ENCODE data around the gene IBA57. TPM values are rescaled to one million over a fixed set of nuclear protein-coding genes. Genes with fewer than 3 reads are reported as not detected.

Gene IBA57
- total RNA-seq, 2 donors from 2014 or later: 3.5 to 12.2 TPM

GRCh38 chr1:228122921-228123441 lies 42.6 kb upstream of the IBA57 start:
- no peak for DNase-seq (ENCODE audit: low spot score)
- H3K9me3 ChIP-seq: no peaks in the 10 kb centered on the region
- ATAC-seq (ENCODE audit: insufficient number of reproducible peaks, low FRiP score, low read depth): no peak

DNA sequence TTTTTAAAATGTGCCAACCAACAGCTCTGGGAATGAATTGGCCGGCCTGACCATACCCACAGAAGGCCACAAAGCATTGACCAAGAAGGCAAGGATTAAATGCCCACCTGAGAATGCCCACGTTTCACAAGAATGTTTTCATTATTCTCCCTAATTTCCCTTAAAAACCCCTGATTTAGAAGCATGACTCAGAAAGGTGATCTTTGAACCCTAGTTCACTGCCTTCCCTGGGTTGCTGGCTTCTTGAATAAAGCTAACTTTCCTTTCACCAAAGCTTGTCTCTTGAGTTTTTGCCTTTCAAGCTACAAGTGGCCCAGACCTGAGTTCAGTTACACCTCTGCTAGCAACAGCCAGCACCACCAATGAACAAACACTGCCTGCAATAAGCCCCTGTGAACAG lies 42.1 kb upstream of the IBA57 start:
- DNase-seq (ENCODE audit: low spot score): no peak
- Histone ChIP-seq H3K27ac (no peak overlapping the region), H3K36me3 (no peaks in the 10 kb centered on the region), H3K4me1 (ENCODE audit: control insufficient read depth in 1 of 2, low read depth in 2 of 2) (peaks cover 3 to 11% of the 10 kb centered on the region in 2 donors), H3K4me3 (no peak overlapping the region), H3K9me3 (no peaks in the 10 kb centered on the region), H3K27me3 (replicated peaks; ENCODE audit: insufficient read depth) (no peaks in the 10 kb centered on the region)
- no peak for TF ChIP-seq CTCF (IDR thresholded peaks at IDR 0.05)
- ATAC-seq (ENCODE audit: insufficient number of reproducible peaks, low FRiP score, low read depth): no peak

More at GRCh38 chr1:228122921-228123441, 42.6 kb upstream of the IBA57 start:
- peaks cover 3 to 11% of the 10 kb centered on the region in 2 donors for H3K4me1 ChIP-seq (ENCODE audit: control insufficient read depth in 1 of 2, low read depth in 2 of 2)
- H3K36me3 ChIP-seq: no peaks in the 10 kb centered on the region
- no peaks in the 10 kb centered on the region for H3K27me3 ChIP-seq (replicated peaks; ENCODE audit: insufficient read depth)
- no peak for TF ChIP-seq CTCF (IDR thresholded peaks at IDR 0.05)
- no peak overlapping the region for H3K27ac ChIP-seq
- H3K4me3 ChIP-seq: no peak overlapping the region

DNA sequence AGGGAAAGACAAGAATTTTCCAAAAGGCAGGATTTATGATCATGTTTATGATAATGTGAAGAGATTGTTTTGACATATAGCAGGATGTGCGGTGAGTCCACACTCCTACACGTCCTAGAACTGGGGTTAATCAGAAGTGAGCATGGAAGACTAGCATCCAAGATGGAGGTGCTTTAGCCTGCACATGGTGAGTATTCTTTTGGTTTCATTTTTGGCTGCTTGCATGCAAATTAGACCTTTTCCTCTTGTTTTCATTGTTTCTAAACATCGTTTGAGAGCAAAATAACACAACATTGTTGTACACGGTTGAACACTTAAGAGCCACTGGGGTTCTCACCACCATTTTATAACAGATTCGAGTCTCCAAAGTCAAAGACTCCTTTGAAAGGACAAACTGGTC lies 40.4 kb upstream of the IBA57 start:
- Histone ChIP-seq H3K4me1 (ENCODE audit: control insufficient read depth in 1 of 2, low read depth in 2 of 2) (peaks cover 0 to 9% of the 10 kb centered on the region in 2 donors), H3K27me3 (replicated peaks; ENCODE audit: insufficient read depth) (no peaks in the 10 kb centered on the region), H3K4me3 (no peak overlapping the region), H3K36me3 (no peaks in the 10 kb centered on the region), H3K9me3 (no peaks in the 10 kb centered on the region), H3K27ac (no peak overlapping the region)
- TF ChIP-seq CTCF (IDR thresholded peaks at IDR 0.05): no peak
- ATAC-seq (ENCODE audit: insufficient number of reproducible peaks, low FRiP score, low read depth) (no peak), DNase-seq (ENCODE audit: low spot score) (no peak)

DNA sequence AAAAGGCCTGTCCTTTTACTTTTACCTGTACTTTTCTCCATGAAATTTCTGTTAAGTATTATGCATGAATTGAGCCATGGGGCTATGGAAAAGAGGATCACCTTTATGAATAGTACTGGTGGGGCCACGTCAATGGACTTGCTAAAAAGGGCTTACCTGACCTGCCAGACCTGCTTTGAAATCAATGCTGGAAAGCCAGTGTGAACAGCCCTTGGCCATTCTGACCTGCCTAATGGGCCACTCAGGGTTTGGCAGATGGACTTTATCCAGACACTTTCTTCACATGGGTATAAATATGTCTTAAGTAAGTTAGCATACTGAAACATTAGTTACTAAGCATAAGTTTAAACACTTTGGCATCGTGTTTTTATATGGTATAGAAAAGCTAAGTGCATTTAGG lies 33.8 kb upstream of the IBA57 start:
- no peaks in the 10 kb centered on the region for H3K36me3 ChIP-seq
- ATAC-seq (ENCODE audit: insufficient number of reproducible peaks, low FRiP score, low read depth) (no peak), DNase-seq (ENCODE audit: low spot score) (no peak)
- H3K4me3 ChIP-seq: no peak overlapping the region
- H3K27me3 ChIP-seq (replicated peaks; ENCODE audit: insufficient read depth): no peaks in the 10 kb centered on the region
- no peak overlapping the region for H3K27ac ChIP-seq
- no peaks in the 10 kb centered on the region for H3K9me3 ChIP-seq
- no peaks in the 10 kb centered on the region for H3K4me1 ChIP-seq (ENCODE audit: control insufficient read depth in 1 of 2, low read depth in 2 of 2)
- TF ChIP-seq CTCF (IDR thresholded peaks at IDR 0.05): no peak

DNA sequence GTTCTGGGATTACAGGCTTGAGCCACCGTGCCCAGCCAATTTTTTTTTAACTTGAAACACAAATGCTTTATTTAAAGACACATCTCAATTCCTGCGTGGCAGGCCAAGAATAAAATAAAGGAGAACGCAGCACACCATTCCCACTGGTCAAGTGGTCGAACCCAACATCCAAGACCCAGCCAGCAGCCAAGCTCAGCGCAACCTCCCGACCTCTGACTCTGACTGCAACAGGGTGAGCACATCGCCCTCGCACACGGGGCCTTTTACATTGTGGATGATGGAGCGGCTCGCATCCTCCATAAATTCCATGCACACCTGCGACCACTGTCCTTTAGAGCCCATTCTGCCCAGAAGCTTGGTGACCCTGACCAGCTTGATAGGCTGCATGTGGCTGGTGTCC lies 31.0 kb upstream of the IBA57 start:
- no peaks in the 10 kb centered on the region for H3K27me3 ChIP-seq (replicated peaks; ENCODE audit: insufficient read depth)
- no peaks in the 10 kb centered on the region for H3K4me1 ChIP-seq (ENCODE audit: control insufficient read depth in 1 of 2, low read depth in 2 of 2)
- no peak overlapping the region for H3K4me3 ChIP-seq
- ATAC-seq (ENCODE audit: insufficient number of reproducible peaks, low FRiP score, low read depth) (no peak), DNase-seq (ENCODE audit: low spot score) (no peak)
- no peaks in the 10 kb centered on the region for H3K9me3 ChIP-seq
- no peak overlapping the region for H3K27ac ChIP-seq
- TF ChIP-seq CTCF (IDR thresholded peaks at IDR 0.05): no peak
- no peaks in the 10 kb centered on the region for H3K36me3 ChIP-seq

All from thoracic aorta (tissue), 2 donors.